Glutamatergic neuron (in vitro differentiated cells): ENCODE measurements around the gene KDM3A. TPM values are rescaled to one million over a fixed set of nuclear protein-coding genes. Genes with fewer than 3 reads are reported as not detected.

Experiments used
- DNase-seq: peaks from one replicate; pipeline ENCODE4 v3.0.0; 2022
- H3K27ac Mint-ChIP-seq: one replicate; pipeline ENCODE4 v1.8.0; 2020; ENCODE audit warnings: mild to moderate bottlenecking, mixed read lengths, inconsistent platforms; ENCODE audit not compliant: unreplicated experiment
- H3K27me3 Mint-ChIP-seq: one replicate; pipeline ENCODE4 v1.8.0; 2020; ENCODE audit warnings: mild to moderate bottlenecking, moderate library complexity, mixed read lengths, inconsistent platforms; ENCODE audit not compliant: unreplicated experiment
- H3K36me3 Mint-ChIP-seq: one replicate; pipeline ENCODE4 v1.8.0; 2020; ENCODE audit warnings: mild to moderate bottlenecking, mixed read lengths, inconsistent platforms; ENCODE audit not compliant: unreplicated experiment
- H3K4me1 Mint-ChIP-seq: one replicate; pipeline ENCODE4 v1.8.0; 2020; ENCODE audit warnings: mild to moderate bottlenecking, low read depth, mixed read lengths, inconsistent platforms; ENCODE audit not compliant: unreplicated experiment
- H3K4me3 Mint-ChIP-seq: one replicate; pipeline ENCODE4 v1.8.0; 2020; ENCODE audit warnings: mild to moderate bottlenecking, mixed read lengths, inconsistent platforms; ENCODE audit not compliant: unreplicated experiment
- H3K9me3 Mint-ChIP-seq: one replicate; pipeline ENCODE4 v1.8.0; 2020; ENCODE audit warnings: mild to moderate bottlenecking, moderate library complexity, mixed read lengths, inconsistent platforms; ENCODE audit not compliant: unreplicated experiment
- CTCF ChIP-seq: fragments of 200-600 bp; sonication (generic); IDR thresholded peaks from one replicate; pipeline ENCODE4 v1.5.0; 2021; ENCODE audit not compliant: partially characterized antibody, unreplicated experiment
- total RNA-seq: library from RNA; stranded (reverse); fragmentation: NEBNext Ultra II Directional; extraction: Animal tissue kit (Norgen Biotek cat#: 25700); gene quantifications from one replicate; pipeline ENCODE4 v1.2.1, GENCODE V29; 2021; ENCODE audit not compliant: unreplicated experiment

KDM3A gene
- total RNA-seq, 1 donor from 2014 or later, result 80.3 TPM

GRCh38 chr2:86485103-86485502 lies 43.9 kb downstream of the KDM3A start:
- H3K9me3 Mint-ChIP-seq, result no peaks in the 10 kb centered on the region
- peaks cover 5% of the 10 kb centered on the region for H3K36me3 Mint-ChIP-seq
- DNase-seq, result no peak
- peaks cover 2% of the 10 kb centered on the region for H3K27me3 Mint-ChIP-seq
- H3K4me1 Mint-ChIP-seq, result no peaks in the 10 kb centered on the region
- no peak overlapping the region for H3K27ac Mint-ChIP-seq
- no peak overlapping the region for H3K4me3 Mint-ChIP-seq
- no peak for TF ChIP-seq CTCF

GRCh38 chr2:86485802-86486201 lies 44.6 kb downstream of the KDM3A start:
- H3K4me3 Mint-ChIP-seq, result no peak overlapping the region
- H3K9me3 Mint-ChIP-seq, result no peaks in the 10 kb centered on the region
- no peak for DNase-seq
- TF ChIP-seq CTCF, result no peak
- H3K27me3 Mint-ChIP-seq, result peaks cover 2% of the 10 kb centered on the region
- peaks cover 5% of the 10 kb centered on the region for H3K36me3 Mint-ChIP-seq
- no peak overlapping the region for H3K27ac Mint-ChIP-seq
- no peaks in the 10 kb centered on the region for H3K4me1 Mint-ChIP-seq

- no peaks in the 10 kb centered on the region for H3K9me3 Mint-ChIP-seq
- no peak overlapping the region for H3K4me3 Mint-ChIP-seq
- H3K27me3 Mint-ChIP-seq, result peaks cover 2% of the 10 kb centered on the region
- no peak for TF ChIP-seq CTCF
- H3K27ac Mint-ChIP-seq, result no peak overlapping the region
- peaks cover 5% of the 10 kb centered on the region for H3K36me3 Mint-ChIP-seq
- no peaks in the 10 kb centered on the region for H3K4me1 Mint-ChIP-seq
- no peak for DNase-seq
Observed at GRCh38 chr2:86487062-86487461, 45.9 kb downstream of the KDM3A start.

GRCh38 chr2:86488561-86489250 lies 47.5 kb downstream of the KDM3A start:
- no peak overlapping the region for H3K27ac Mint-ChIP-seq
- no peaks in the 10 kb centered on the region for H3K4me1 Mint-ChIP-seq
- H3K4me3 Mint-ChIP-seq, result no peak overlapping the region
- no peak for DNase-seq
- H3K9me3 Mint-ChIP-seq, result no peaks in the 10 kb centered on the region
- no peak for TF ChIP-seq CTCF
- H3K36me3 Mint-ChIP-seq, result peaks cover 2% of the 10 kb centered on the region
- peaks cover 2% of the 10 kb centered on the region for H3K27me3 Mint-ChIP-seq

GRCh38 chr2:86489542-86489941 lies 48.4 kb downstream of the KDM3A start:
- H3K9me3 Mint-ChIP-seq, result no peaks in the 10 kb centered on the region
- TF ChIP-seq CTCF, result no peak
- H3K27me3 Mint-ChIP-seq, result peaks cover 2% of the 10 kb centered on the region
- DNase-seq, result no peak
- H3K4me3 Mint-ChIP-seq, result no peak overlapping the region
- no peaks in the 10 kb centered on the region for H3K4me1 Mint-ChIP-seq
- H3K27ac Mint-ChIP-seq, result no peak overlapping the region
- no peaks in the 10 kb centered on the region for H3K36me3 Mint-ChIP-seq
